HepG2 (cell line): ENCODE results near the gene ACACB. TPM values are rescaled to one million over a fixed set of nuclear protein-coding genes. Genes with fewer than 3 reads are reported as not detected.

ENCODE experiments used
- AGO2 ChIP-seq: fragments of 200-400 bp; formaldehyde crosslinking; optimal IDR thresholded peaks from 2 replicates; pipeline ENCODE3; 2017; ENCODE audit warnings: mild to moderate bottlenecking, low read depth, low read length, moderate library complexity
- DR1 ChIP-seq: sonication (generic); formaldehyde crosslinking; IDR thresholded peaks from 2 replicates; pipeline ENCODE4 v1.8.0; 2021; ENCODE audit warnings: mild to moderate bottlenecking, missing genetic modification reagents, inconsistent platforms
- EED ChIP-seq: sonication (generic); formaldehyde crosslinking; IDR thresholded peaks from 2 replicates; pipeline ENCODE4 v1.5.0; 2020; ENCODE audit warnings: mild to moderate bottlenecking, missing genetic modification reagents
- FOXA3 ChIP-seq: IDR thresholded peaks from 2 replicates; pipeline ENCODE4 v1.6.1; 2016; ENCODE audit warnings: missing genetic modification reagents, missing compliant biosample characterization
- GTF2F1 ChIP-seq: fragments of 150-350 bp; IDR thresholded peaks from 2 replicates; pipeline ENCODE4 v1.6.1; 2014; ENCODE audit warnings: low read length
- HDAC6 ChIP-seq: fragments of 200-600 bp; sonication (generic); IDR thresholded peaks from 2 replicates; pipeline ENCODE4 v1.7.0; 2017; ENCODE audit warnings: mild to moderate bottlenecking, antibody characterized with exemption, low read length, low read depth
- KLF11 ChIP-seq: IDR thresholded peaks from 2 replicates; pipeline ENCODE4 v1.6.1; 2016; ENCODE audit warnings: missing compliant biosample characterization
- NFE2L2 ChIP-seq: fragments of 150-350 bp; IDR thresholded peaks from 2 replicates; pipeline ENCODE4 v1.6.1; 2014; ENCODE audit warnings: low read length
- PCBP2 ChIP-seq: fragments of 200-400 bp; formaldehyde crosslinking; optimal IDR thresholded peaks from 2 replicates; pipeline ENCODE3; 2018; ENCODE audit warnings: low read length, low read depth; ENCODE audit not compliant: poor library complexity, severe bottlenecking
- RARG ChIP-seq: sonication (generic); formaldehyde crosslinking; IDR thresholded peaks from 2 replicates; pipeline ENCODE4 v1.4.0; 2020; ENCODE audit warnings: low read depth, mild to moderate bottlenecking, missing genetic modification reagents
- TEF ChIP-seq: sonication (generic); formaldehyde crosslinking; IDR thresholded peaks from 2 replicates; pipeline ENCODE4 v1.5.0; 2020; ENCODE audit warnings: missing genetic modification reagents
- ZBTB2 ChIP-seq: sonication (generic); formaldehyde crosslinking; IDR thresholded peaks from 2 replicates; pipeline ENCODE4 v1.8.0; 2022; ENCODE audit warnings: low read depth, missing genetic modification reagents
- ZBTB33 ChIP-seq: sonication (generic); formaldehyde crosslinking; IDR thresholded peaks from 2 replicates; pipeline ENCODE4 v1.4.0; 2020; ENCODE audit warnings: missing genetic modification reagents
- ZNF124 ChIP-seq: sonication (generic); formaldehyde crosslinking; IDR thresholded peaks from 2 replicates; pipeline ENCODE4 v1.4.0; 2020; ENCODE audit warnings: missing genetic modification reagents
- ZNF225 ChIP-seq: sonication (generic); formaldehyde crosslinking; IDR thresholded peaks from 2 replicates; pipeline ENCODE4 v1.4.0; 2020; ENCODE audit warnings: mild to moderate bottlenecking, missing genetic modification reagents
- ZNF430 ChIP-seq: sonication (generic); formaldehyde crosslinking; IDR thresholded peaks from 2 replicates; pipeline ENCODE4 v1.9.0; 2021; ENCODE audit warnings: mild to moderate bottlenecking, missing genetic modification reagents
- ZNF570 ChIP-seq: sonication (generic); formaldehyde crosslinking; IDR thresholded peaks from 2 replicates; pipeline ENCODE4 v1.4.0; 2020; ENCODE audit warnings: mild to moderate bottlenecking, missing genetic modification reagents, borderline replicate concordance
- ZNF768 ChIP-seq: sonication (generic); formaldehyde crosslinking; IDR thresholded peaks from 2 replicates; pipeline ENCODE4 v1.4.0; 2020; ENCODE audit warnings: missing genetic modification reagents
- ZNF775 ChIP-seq: sonication (generic); formaldehyde crosslinking; IDR thresholded peaks from 2 replicates; pipeline ENCODE4 v1.4.0; 2020; ENCODE audit warnings: missing genetic modification reagents, mild to moderate bottlenecking, moderate library complexity, borderline replicate concordance
- ZSCAN12 ChIP-seq: sonication (generic); formaldehyde crosslinking; IDR thresholded peaks from 2 replicates; pipeline ENCODE4 v1.9.0; 2021; ENCODE audit warnings: mild to moderate bottlenecking, missing genetic modification reagents
- polyA plus RNA-seq, 8 experiments: library from polyadenylated mRNA; depleted of rRNA in 3 of 8; stranded (reverse) in 7 of 8; unstranded in 1 of 8; fragments of >200 nt; fragmentation: Illumina TruSeq in 4 of 8; extraction: Trizol in 4 of 8; gene quantifications; 2 replicates each; pipeline versions ENCODE4 v1.2.1 to v1.2.3, GENCODE V29; 2011 to 2016; ENCODE audit warnings: low read depth in 4 of 8, missing spikeins in 1 of 8, mixed read lengths in 1 of 8; ENCODE audit not compliant: insufficient read depth in 1 of 8
- total RNA-seq, 5 experiments: library from RNA; depleted of rRNA; stranded (reverse); fragments of >200 nt; fragmentation: Illumina TruSeq; extraction: Trizol; gene quantifications; 2 replicates each; pipeline ENCODE4 v1.2.3, GENCODE V29; 2016; ENCODE audit warnings: low read depth in 1 of 5
- TF ChIP-seq, protein P1 (sequence below): sonication (generic); formaldehyde crosslinking; IDR thresholded peaks from 2 replicates; pipeline ENCODE4 v1.4.0; 2020; ENCODE audit warnings: mild to moderate bottlenecking, missing genetic modification reagents
- TF ChIP-seq, protein P2 (sequence below): sonication (generic); formaldehyde crosslinking; IDR thresholded peaks from 2 replicates; pipeline ENCODE4 v1.5.0; 2020; ENCODE audit warnings: mild to moderate bottlenecking, missing genetic modification reagents

The ACACB gene
- total and polyA plus RNA-seq, 2 of the 13 experiments (the other 11 are each of a cell fraction or from before 2014, with no cell fraction given), result 6.2 to 8.6 TPM

GRCh38 chr12:109277899-109278762 is 161.7 kb downstream of the ACACB start (continued):
- no peak for TF ChIP-seq ZBTB33
- no peak for TF ChIP-seq ZSCAN12 (CRISPR knock-in tag)
- no peak for TF ChIP-seq RARG (CRISPR knock-in tag)
- TF ChIP-seq PCBP2, result no peak
- TF ChIP-seq ZNF124 (CRISPR knock-in tag), result peak; percentile 70; the same call in 1 of the 2 replicates
- TF ChIP-seq AGO2, result no peak
- TF ChIP-seq FOXA3 (CRISPR knock-in tag), result peak; percentile 94
- TF ChIP-seq ZNF768, result no peak
- TF ChIP-seq ZNF225 (CRISPR knock-in tag), result no peak
- no peak for TF ChIP-seq DR1 (CRISPR knock-in tag)
- TF ChIP-seq, protein P1, sequence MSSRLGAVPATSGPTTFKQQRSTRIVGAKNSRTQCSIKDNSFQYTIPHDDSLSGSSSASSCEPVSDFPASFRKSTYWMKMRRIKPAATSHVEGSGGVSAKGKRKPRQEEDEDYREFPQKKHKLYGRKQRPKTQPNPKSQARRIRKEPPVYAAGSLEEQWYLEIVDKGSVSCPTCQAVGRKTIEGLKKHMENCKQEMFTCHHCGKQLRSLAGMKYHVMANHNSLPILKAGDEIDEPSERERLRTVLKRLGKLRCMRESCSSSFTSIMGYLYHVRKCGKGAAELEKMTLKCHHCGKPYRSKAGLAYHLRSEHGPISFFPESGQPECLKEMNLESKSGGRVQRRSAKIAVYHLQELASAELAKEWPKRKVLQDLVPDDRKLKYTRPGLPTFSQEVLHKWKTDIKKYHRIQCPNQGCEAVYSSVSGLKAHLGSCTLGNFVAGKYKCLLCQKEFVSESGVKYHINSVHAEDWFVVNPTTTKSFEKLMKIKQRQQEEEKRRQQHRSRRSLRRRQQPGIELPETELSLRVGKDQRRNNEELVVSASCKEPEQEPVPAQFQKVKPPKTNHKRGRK (CRISPR knock-in tag), result no peak
- TF ChIP-seq GTF2F1, result no peak
- no peak for TF ChIP-seq ZBTB2 (CRISPR knock-in tag)
- TF ChIP-seq ZNF570, result no peak
- TF ChIP-seq ZNF775 (CRISPR knock-in tag), result no peak
- TF ChIP-seq HDAC6, result no peak
- 0 out of 2 replicates have a peak, but pooled peaks have one; percentile 29 for TF ChIP-seq KLF11
- TF ChIP-seq TEF (CRISPR knock-in tag), result no peak
- no peak for TF ChIP-seq ZNF430
- TF ChIP-seq, protein P2, sequence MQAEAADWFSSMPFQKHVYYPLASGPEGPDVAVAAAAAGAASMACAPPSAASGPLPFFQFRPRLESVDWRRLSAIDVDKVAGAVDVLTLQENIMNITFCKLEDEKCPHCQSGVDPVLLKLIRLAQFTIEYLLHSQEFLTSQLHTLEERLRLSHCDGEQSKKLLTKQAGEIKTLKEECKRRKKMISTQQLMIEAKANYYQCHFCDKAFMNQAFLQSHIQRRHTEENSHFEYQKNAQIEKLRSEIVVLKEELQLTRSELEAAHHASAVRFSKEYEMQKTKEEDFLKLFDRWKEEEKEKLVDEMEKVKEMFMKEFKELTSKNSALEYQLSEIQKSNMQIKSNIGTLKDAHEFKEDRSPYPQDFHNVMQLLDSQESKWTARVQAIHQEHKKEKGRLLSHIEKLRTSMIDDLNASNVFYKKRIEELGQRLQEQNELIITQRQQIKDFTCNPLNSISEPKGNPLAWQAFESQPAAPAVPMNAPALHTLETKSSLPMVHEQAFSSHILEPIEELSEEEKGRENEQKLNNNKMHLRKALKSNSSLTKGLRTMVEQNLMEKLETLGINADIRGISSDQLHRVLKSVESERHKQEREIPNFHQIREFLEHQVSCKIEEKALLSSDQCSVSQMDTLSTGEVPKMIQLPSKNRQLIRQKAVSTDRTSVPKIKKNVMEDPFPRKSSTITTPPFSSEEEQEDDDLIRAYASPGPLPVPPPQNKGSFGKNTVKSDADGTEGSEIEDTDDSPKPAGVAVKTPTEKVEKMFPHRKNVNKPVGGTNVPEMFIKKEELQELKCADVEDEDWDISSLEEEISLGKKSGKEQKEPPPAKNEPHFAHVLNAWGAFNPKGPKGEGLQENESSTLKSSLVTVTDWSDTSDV (CRISPR knock-in tag), result no peak
- TF ChIP-seq EED (CRISPR knock-in tag), result no peak
- TF ChIP-seq NFE2L2, result no peak
